Measurements from ENCODE around the gene WDR59. TPM values are rescaled to one million over a fixed set of nuclear protein-coding genes. Genes with fewer than 3 reads are reported as not detected.

Gene WDR59
- total and polyA plus RNA-seq, 2 of the 4 experiments (the other 2 are of a cell fraction), result 29.4 to 44.6 TPM

DNA sequence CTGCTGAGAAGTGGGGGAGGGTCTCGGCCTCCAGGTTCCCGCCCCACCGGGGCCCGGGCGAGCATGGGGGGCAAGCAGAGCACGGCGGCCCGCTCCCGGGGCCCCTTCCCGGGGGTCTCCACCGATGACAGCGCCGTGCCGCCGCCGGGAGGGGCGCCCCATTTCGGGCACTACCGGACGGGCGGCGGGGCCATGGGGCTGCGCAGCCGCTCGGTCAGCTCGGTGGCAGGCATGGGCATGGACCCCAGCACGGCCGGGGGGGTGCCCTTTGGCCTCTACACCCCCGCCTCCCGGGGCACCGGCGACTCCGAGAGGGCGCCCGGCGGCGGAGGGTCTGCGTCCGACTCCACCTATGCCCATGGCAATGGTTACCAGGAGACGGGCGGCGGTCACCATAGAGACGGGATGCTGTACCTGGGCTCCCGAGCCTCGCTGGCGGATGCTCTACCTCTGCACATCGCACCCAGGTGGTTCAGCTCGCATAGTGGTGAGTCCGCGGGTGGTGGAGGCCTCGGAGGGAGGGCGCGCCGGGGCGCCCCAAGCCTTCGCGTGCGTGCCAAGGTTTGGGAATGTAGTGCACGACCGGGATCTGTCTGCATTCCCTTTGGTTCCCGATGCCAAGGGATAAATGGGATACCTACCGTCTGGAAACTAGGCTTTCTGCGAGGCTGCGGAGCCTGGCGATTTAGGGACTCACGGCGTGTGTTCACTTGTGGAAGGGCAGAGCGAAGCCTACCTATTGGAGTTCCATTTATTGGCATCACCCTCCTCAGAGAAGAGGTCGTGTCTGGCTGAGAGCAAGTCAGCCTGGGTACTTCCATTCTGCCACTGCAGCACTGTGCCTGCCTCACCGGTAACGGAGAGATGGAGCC lies 14.9 kb upstream of the WDR59 start:
- peak overlapping the region; percentile 69 for H2BK5ac ChIP-seq (ENCODE audit: low read depth, low read length, poor library complexity, severe bottlenecking)
- peaks cover 50% of the 10 kb centered on the region for H4K20me1 ChIP-seq (ENCODE audit: insufficient read depth, low read length)
- no peak overlapping the region; the same call in 1 of the 2 replicates for H2BK120ac ChIP-seq (ENCODE audit: low read depth, low read length)
- WGBS, 2 experiments (ENCODE audit: extremely low coverage in 2 of 2, insufficient read length in 1 of 2), result 1% methylated on average over 47 of the region's 71 CpGs; no CpG with 5 or more reads in 1 of the 2 experiments
- H3K9ac ChIP-seq (ENCODE audit: low read depth, low read length), result peak overlapping the region; percentile 86
- CTCF ChIA-PET, result interaction anchor here (2.3 kb wide), 1 partner anchor 18 kb away, joined by 6 read pairs; no protein-coding TSS in a partner anchor
- intact Hi-C loops (cut with micrococcal nuclease), result loop anchor here (2.0 kb wide), 2 partner anchors 27 to 199 kb away; no protein-coding TSS in a partner anchor
- DNase-seq (no peak), ATAC-seq (ENCODE audit: low read depth) (peak; percentile 4)
- H3K56ac ChIP-seq (ENCODE audit: extremely low read depth, insufficient read depth, low read length), result no peak overlapping the region
- peak overlapping the region; percentile 32 for H3K4ac ChIP-seq (ENCODE audit: low read depth, low read length)
- H2BK20ac ChIP-seq (ENCODE audit: low read depth, low read length), result 0 out of 2 replicates have a peak overlapping the region, but pooled peaks have one; percentile 4
- peak overlapping the region; percentile 86 for H3K4me2 ChIP-seq (ENCODE audit: low read depth, low read length)
- peaks cover 11% of the 10 kb centered on the region for H3K9me1 ChIP-seq (ENCODE audit: insufficient read depth, low read length)
- peak overlapping the region in 1 of 2 experiments; percentile 20; a peak in 1 of 4 replicates for H4K8ac ChIP-seq (ENCODE audit: low read depth in 2 of 2, low read length in 2 of 2)
- POLR2A ChIA-PET (ENCODE audit: unreplicated experiment), result no interaction called here
- in situ Hi-C loops (cut with MboI; ENCODE audit: low sequenced_read_pairs), result loop anchor here (5.0 kb wide), 1 partner anchor 107 kb away; no protein-coding TSS in a partner anchor
- H3K18ac ChIP-seq (ENCODE audit: low read depth, low read length), result peak overlapping the region; percentile 34
- no peak overlapping the region for H4K5ac ChIP-seq (ENCODE audit: low read depth, low read length)
- peak overlapping the region; percentile 76 for H3K14ac ChIP-seq (replicated peaks; ENCODE audit: low read depth, low read length)
- peak overlapping the region; percentile 4; the same call in 1 of the 3 replicates for H2BK15ac ChIP-seq (ENCODE audit: low read depth, low read length)
- H2AFZ ChIP-seq (replicated peaks; ENCODE audit: low read length, poor library complexity), result peak overlapping the region; percentile 83
- H3K4me3 ChIP-seq (ENCODE audit: insufficient read depth, low read depth, low read length), result peak overlapping the region; percentile 79
- peak overlapping the region; percentile 82 for H3K23ac ChIP-seq (ENCODE audit: low read depth, low read length)
- BruUV-seq (replicated peaks), result no TSS peak
- peaks cover 4% of the 10 kb centered on the region; the same call in 1 of the 2 replicates for H3K36me3 ChIP-seq (ENCODE audit: control insufficient read depth, insufficient read depth, low read length)
- H3K27me3 ChIP-seq (ENCODE audit: control insufficient read depth, insufficient read depth, low read length), result no peaks in the 10 kb centered on the region
- dilution Hi-C loops (cut with HindIII; ENCODE audit: low sequenced_read_pairs, unreplicated experiment), result no loop called here
- no peak for TF ChIP-seq MAZ (IDR thresholded peaks at IDR 0.05; ENCODE audit: borderline replicate concordance, low read depth, low read length)
- TF ChIP-seq RAD21 (IDR thresholded peaks at IDR 0.05; ENCODE audit: low read length), result peak; percentile 17
- H2AK9ac ChIP-seq (replicated peaks; ENCODE audit: low read depth, low read length, poor library complexity), result peak overlapping the region; percentile 68
- no peaks in the 10 kb centered on the region for H3K9me3 ChIP-seq (ENCODE audit: control insufficient read depth, insufficient read depth, low read length)
- peak overlapping the region; percentile 62 for H3K27ac ChIP-seq (ENCODE audit: insufficient read depth, low read length)
- peak overlapping the region; percentile 65; the same call in 1 of the 2 replicates for H2AK5ac ChIP-seq (ENCODE audit: low read depth, low read length)
- H4K91ac ChIP-seq (ENCODE audit: insufficient read depth, low read depth, low read length), result peak overlapping the region; percentile 2
- peaks cover 10% of the 10 kb centered on the region for H3K4me1 ChIP-seq (ENCODE audit: control insufficient read depth, insufficient read depth, low read length)
- peaks cover 34 to 51% of the 10 kb centered on the region in 2 experiments for H3K79me1 ChIP-seq (ENCODE audit: low read depth in 1 of 2, low read length in 2 of 2)

Measured in IMR-90 (cell line).